ENCODE data around the gene TUSC2. TPM values are rescaled to one million over a fixed set of nuclear protein-coding genes. Genes with fewer than 3 reads are reported as not detected.

TUSC2 gene
- total and polyA plus RNA-seq, 2 of the 13 experiments (the other 11 are each of a cell fraction or from before 2014, with no cell fraction given), result 36.7 to 39.1 TPM

DNA sequence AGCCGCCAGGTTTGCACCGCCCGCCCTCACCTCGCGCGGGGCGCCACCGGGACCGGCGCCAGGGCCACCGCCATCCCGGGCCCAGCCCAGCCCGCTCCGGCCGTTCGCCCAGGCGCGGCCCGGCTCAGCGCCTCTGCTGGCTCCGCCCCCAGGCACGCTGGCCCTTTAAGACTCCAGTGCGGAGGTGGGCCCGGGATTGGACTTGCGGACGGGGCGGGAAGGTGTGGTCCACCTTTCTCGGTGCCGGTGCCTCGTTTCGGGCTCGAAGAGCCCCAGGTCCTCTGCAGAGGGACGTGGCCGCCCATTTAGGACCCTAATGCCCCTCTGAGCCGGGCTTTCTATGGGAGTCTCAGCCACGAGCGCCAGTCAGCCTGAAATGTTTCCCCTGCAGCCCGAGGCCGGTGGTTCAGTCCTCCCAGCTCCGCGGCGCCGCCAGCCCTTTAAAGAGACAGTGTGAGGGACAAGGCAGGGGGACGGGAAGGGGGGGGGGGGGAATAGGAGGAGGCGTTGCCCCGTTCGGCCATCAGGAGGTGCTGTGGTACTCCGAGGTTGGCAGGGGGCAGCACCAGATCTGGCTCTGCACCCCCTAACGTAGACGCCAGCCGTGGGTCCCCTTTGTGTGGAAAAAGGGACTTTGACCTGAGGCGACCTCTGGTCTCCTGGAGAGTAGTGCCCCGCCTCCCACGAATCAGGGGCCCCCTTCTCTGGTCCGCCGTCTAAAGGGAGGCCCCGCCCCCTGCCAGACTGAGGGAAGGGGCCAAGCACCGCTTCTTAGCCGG is 6.5 kb downstream of the TUSC2 start (continued):
- TF ChIP-seq REL (CRISPR knock-in tag; conservative IDR thresholded peaks at IDR 0.05) (no peak), TSC22D2 (CRISPR knock-in tag; IDR thresholded peaks at IDR 0.05; ENCODE audit: borderline replicate concordance) (no peak), ZNF772 (CRISPR knock-in tag; IDR thresholded peaks at IDR 0.05) (0 out of 2 replicates have a peak, but pooled peaks have one; percentile 68), HMG20A (CRISPR knock-in tag; IDR thresholded peaks at IDR 0.05; ENCODE audit: borderline replicate concordance) (no peak), ZNF616 (CRISPR knock-in tag; IDR thresholded peaks at IDR 0.05; ENCODE audit: low read depth) (no peak; the same call in 1 of the 2 replicates), REPIN1 (CRISPR knock-in tag; IDR thresholded peaks at IDR 0.05; ENCODE audit: borderline replicate concordance, low read depth) (peak; percentile 48; the same call in 1 of the 2 replicates), MLLT10 (CRISPR knock-in tag; IDR thresholded peaks at IDR 0.05) (no peak), ZBTB42 (CRISPR knock-in tag; IDR thresholded peaks at IDR 0.05) (no peak), NKX3-1 (CRISPR knock-in tag; IDR thresholded peaks at IDR 0.05) (0 out of 2 replicates have a peak, but pooled peaks have one; percentile 21), ZNF605 (CRISPR knock-in tag; IDR thresholded peaks at IDR 0.05) (peak; percentile 30; the same call in 1 of the 2 replicates), SKI (IDR thresholded peaks at IDR 0.05; ENCODE audit: partially characterized antibody) (peak; percentile 48), PAX8 (CRISPR knock-in tag; IDR thresholded peaks at IDR 0.05; ENCODE audit: borderline replicate concordance) (no peak; the same call in 1 of the 2 replicates), ZNF337 (CRISPR knock-in tag; IDR thresholded peaks at IDR 0.05; ENCODE audit: borderline replicate concordance, low read depth) (no peak; the same call in 1 of the 2 replicates), ZBTB1 (CRISPR knock-in tag; IDR thresholded peaks at IDR 0.05; ENCODE audit: borderline replicate concordance) (no peak), ZNF460 (CRISPR knock-in tag; IDR thresholded peaks at IDR 0.05; ENCODE audit: borderline replicate concordance) (no peak; the same call in 1 of the 2 replicates), HHEX (CRISPR knock-in tag; IDR thresholded peaks at IDR 0.05) (no peak), CAMTA2 (CRISPR knock-in tag; IDR thresholded peaks at IDR 0.05; ENCODE audit: borderline replicate concordance) (0 out of 2 replicates have a peak, but pooled peaks have one; percentile 18)
- TF ChIP-seq, protein P1, sequence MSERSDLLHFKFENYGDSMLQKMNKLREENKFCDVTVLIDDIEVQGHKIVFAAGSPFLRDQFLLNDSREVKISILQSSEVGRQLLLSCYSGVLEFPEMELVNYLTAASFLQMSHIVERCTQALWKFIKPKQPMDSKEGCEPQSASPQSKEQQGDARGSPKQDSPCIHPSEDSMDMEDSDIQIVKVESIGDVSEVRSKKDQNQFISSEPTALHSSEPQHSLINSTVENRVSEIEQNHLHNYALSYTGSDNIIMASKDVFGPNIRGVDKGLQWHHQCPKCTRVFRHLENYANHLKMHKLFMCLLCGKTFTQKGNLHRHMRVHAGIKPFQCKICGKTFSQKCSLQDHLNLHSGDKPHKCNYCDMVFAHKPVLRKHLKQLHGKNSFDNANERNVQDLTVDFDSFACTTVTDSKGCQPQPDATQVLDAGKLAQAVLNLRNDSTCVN (CRISPR knock-in tag; IDR thresholded peaks at IDR 0.05; ENCODE audit: borderline replicate concordance), result peak; percentile 13; the same call in 1 of the 2 replicates
- TF ChIP-seq, protein P2, sequence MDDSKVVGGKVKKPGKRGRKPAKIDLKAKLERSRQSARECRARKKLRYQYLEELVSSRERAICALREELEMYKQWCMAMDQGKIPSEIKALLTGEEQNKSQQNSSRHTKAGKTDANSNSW (CRISPR knock-in tag; IDR thresholded peaks at IDR 0.05; ENCODE audit: borderline replicate concordance), result no peak; the same call in 1 of the 2 replicates
- TF ChIP-seq, protein P3, sequence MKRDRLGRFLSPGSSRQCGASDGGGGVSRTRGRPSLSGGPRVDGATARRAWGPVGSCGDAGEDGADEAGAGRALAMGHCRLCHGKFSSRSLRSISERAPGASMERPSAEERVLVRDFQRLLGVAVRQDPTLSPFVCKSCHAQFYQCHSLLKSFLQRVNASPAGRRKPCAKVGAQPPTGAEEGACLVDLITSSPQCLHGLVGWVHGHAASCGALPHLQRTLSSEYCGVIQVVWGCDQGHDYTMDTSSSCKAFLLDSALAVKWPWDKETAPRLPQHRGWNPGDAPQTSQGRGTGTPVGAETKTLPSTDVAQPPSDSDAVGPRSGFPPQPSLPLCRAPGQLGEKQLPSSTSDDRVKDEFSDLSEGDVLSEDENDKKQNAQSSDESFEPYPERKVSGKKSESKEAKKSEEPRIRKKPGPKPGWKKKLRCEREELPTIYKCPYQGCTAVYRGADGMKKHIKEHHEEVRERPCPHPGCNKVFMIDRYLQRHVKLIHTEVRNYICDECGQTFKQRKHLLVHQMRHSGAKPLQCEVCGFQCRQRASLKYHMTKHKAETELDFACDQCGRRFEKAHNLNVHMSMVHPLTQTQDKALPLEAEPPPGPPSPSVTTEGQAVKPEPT (CRISPR knock-in tag; IDR thresholded peaks at IDR 0.05; ENCODE audit: low read depth), result no peak
- TF ChIP-seq, protein P4, sequence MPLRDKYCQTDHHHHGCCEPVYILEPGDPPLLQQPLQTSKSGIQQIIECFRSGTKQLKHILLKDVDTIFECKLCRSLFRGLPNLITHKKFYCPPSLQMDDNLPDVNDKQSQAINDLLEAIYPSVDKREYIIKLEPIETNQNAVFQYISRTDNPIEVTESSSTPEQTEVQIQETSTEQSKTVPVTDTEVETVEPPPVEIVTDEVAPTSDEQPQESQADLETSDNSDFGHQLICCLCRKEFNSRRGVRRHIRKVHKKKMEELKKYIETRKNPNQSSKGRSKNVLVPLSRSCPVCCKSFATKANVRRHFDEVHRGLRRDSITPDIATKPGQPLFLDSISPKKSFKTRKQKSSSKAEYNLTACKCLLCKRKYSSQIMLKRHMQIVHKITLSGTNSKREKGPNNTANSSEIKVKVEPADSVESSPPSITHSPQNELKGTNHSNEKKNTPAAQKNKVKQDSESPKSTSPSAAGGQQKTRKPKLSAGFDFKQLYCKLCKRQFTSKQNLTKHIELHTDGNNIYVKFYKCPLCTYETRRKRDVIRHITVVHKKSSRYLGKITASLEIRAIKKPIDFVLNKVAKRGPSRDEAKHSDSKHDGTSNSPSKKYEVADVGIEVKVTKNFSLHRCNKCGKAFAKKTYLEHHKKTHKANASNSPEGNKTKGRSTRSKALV (CRISPR knock-in tag; IDR thresholded peaks at IDR 0.05), result 0 out of 2 replicates have a peak, but pooled peaks have one; percentile 10

Data from HepG2 (cell line).